Progenitor cell of endocrine pancreas (in vitro differentiated cells): Measurements from ENCODE around the gene TSPAN8. TPM values are rescaled to one million over a fixed set of nuclear protein-coding genes. Genes with fewer than 3 reads are reported as not detected.

Source experiments
- DNase-seq: peaks from one replicate; pipeline ENCODE4 v3.0.0; 2021; ENCODE audit warnings: low spot score; ENCODE audit not compliant: unreplicated experiment
- H3K27ac Mint-ChIP-seq: 2 replicates; pipeline ENCODE4 v1.8.0; 2021; ENCODE audit warnings: mild to moderate bottlenecking, moderate library complexity, mixed read lengths
- H3K27me3 Mint-ChIP-seq: 2 replicates; pipeline ENCODE4 v1.8.0; 2021; ENCODE audit warnings: mixed read lengths
- H3K36me3 Mint-ChIP-seq: 2 replicates; pipeline ENCODE4 v1.8.0; 2022; ENCODE audit warnings: mixed read lengths; ENCODE audit not compliant: insufficient read depth
- H3K4me1 Mint-ChIP-seq: 2 replicates; pipeline ENCODE4 v1.8.0; 2021; ENCODE audit warnings: low read depth, mixed read lengths
- H3K4me3 Mint-ChIP-seq: 2 replicates; pipeline ENCODE4 v1.8.0; 2021; ENCODE audit warnings: low read depth, mild to moderate bottlenecking, moderate library complexity, mixed read lengths
- H3K9me3 Mint-ChIP-seq: 2 replicates; pipeline ENCODE4 v1.8.0; 2021; ENCODE audit warnings: low read depth, mixed read lengths
- total RNA-seq: library from RNA; stranded (reverse); gene quantifications from 2 replicates; pipeline ENCODE4 v1.2.1, GENCODE V29; 2021
- TF ChIP-seq, protein P1 (sequence below): fragments of 200-600 bp; sonication (generic); IDR thresholded peaks from one replicate; pipeline ENCODE4 v1.5.0; 2021; ENCODE audit warnings: antibody characterized with exemption, mild to moderate bottlenecking; ENCODE audit not compliant: unreplicated experiment

TSPAN8 gene
- total RNA-seq, 1 donor from 2014 or later = 1.0 TPM

GRCh38 chr12:71085575-71085974 is 72.2 kb downstream of the TSPAN8 start:
- Mint-ChIP-seq H3K36me3 (no peaks in the 10 kb centered on the region), H3K27me3 (no peaks in the 10 kb centered on the region), H3K4me1 (peaks cover 2% of the 10 kb centered on the region), H3K27ac (no peak overlapping the region), H3K9me3 (peaks cover 15% of the 10 kb centered on the region), H3K4me3 (no peak overlapping the region)
- TF ChIP-seq, protein P1, sequence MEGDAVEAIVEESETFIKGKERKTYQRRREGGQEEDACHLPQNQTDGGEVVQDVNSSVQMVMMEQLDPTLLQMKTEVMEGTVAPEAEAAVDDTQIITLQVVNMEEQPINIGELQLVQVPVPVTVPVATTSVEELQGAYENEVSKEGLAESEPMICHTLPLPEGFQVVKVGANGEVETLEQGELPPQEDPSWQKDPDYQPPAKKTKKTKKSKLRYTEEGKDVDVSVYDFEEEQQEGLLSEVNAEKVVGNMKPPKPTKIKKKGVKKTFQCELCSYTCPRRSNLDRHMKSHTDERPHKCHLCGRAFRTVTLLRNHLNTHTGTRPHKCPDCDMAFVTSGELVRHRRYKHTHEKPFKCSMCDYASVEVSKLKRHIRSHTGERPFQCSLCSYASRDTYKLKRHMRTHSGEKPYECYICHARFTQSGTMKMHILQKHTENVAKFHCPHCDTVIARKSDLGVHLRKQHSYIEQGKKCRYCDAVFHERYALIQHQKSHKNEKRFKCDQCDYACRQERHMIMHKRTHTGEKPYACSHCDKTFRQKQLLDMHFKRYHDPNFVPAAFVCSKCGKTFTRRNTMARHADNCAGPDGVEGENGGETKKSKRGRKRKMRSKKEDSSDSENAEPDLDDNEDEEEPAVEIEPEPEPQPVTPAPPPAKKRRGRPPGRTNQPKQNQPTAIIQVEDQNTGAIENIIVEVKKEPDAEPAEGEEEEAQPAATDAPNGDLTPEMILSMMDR = no peak
- DNase-seq = no peak

DNA sequence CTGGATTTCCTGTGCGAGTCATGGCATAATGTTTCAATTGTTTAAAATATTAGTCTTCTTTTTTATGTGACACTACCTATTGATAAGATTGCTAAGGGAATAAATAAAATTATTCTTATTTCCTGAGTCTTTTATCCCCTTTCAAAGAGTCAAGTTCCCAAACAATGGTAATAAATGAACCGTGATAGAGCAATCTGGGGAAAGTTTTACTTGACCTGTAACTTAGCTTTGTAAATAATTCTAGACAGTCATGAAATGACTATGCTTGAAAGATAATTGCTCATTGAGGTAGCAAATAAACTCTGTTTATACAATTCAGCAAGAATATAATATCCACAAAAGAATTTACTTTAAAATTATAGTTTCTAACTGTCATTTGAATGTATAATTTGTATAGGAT is 82.1 kb downstream of the TSPAN8 start:
- peaks cover 3% of the 10 kb centered on the region for H3K9me3 Mint-ChIP-seq
- no peaks in the 10 kb centered on the region for H3K4me1 Mint-ChIP-seq
- H3K27me3 Mint-ChIP-seq = no peaks in the 10 kb centered on the region
- DNase-seq = no peak
- TF ChIP-seq, protein P1 = no peak
- H3K4me3 Mint-ChIP-seq = no peak overlapping the region
- H3K36me3 Mint-ChIP-seq = peaks cover 2% of the 10 kb centered on the region
- no peak overlapping the region for H3K27ac Mint-ChIP-seq

Other genes starting within 250 kb of the TSPAN8 start
- gene PTPRR, start 237.3 kb downstream of the TSPAN8 start, total RNA-seq = 0.38 and 0.47 TPM in 2 replicates